Common myeloid progenitor, CD34-positive (primary cell): ENCODE measurements around the gene IL5.
A peak's percentile ranks its signal among the peaks of the same experiment; 100 is the strongest.

Source experiments
- CTCF ChIA-PET: fragments of 350-600 bp; sonication (Branson Sonifier 250); formaldehyde crosslinking; loops from one replicate; lab custom pipeline; 2021; ENCODE audit warnings: antibody characterized with exemption; lab: Charles Lee
- POLR2A ChIA-PET: fragments of 350-600 bp; sonication (Branson Sonifier 250); formaldehyde crosslinking; loops from one replicate; lab custom pipeline; 2021; ENCODE audit warnings: antibody characterized with exemption; lab: Charles Lee
- DNase-seq, 3 donors: peaks; one replicate each; pipeline versions ENCODE4 v3.0.0 to v3.0.0-alpha.2; 2013
- H3K27ac ChIP-seq, 2 experiments: 1 replicate in 1 of 2; 2 replicates in 1 of 2; pipeline ENCODE4 v1.7.0; 2013; ENCODE audit warnings: inconsistent platforms in 2 of 2, low read length in 2 of 2, mild to moderate bottlenecking in 2 of 2, low read depth in 1 of 2, moderate library complexity in 1 of 2; ENCODE audit not compliant: severe bottlenecking in 2 of 2, insufficient read depth in 1 of 2, poor library complexity in 1 of 2
- H3K27me3 ChIP-seq, 5 experiments: replicated peaks in 2 of 5; 1 replicate in 3 of 5; 2 replicates in 2 of 5; pipeline versions ENCODE4 v1.6.1 to v1.7.0; 2013; ENCODE audit warnings: low read length in 4 of 5, mild to moderate bottlenecking in 2 of 5, moderate library complexity in 2 of 5, inconsistent platforms in 1 of 5; ENCODE audit not compliant: insufficient read depth in 5 of 5, control insufficient read depth in 4 of 5
- H3K36me3 ChIP-seq, 4 experiments: 1 replicate in 2 of 4; 2 replicates in 2 of 4; pipeline versions ENCODE4 v1.6.1 to v1.7.0; 2013; ENCODE audit warnings: low read length in 3 of 4, control low read depth in 1 of 4, mild to moderate bottlenecking in 1 of 4; ENCODE audit not compliant: control insufficient read depth in 4 of 4, insufficient read depth in 4 of 4
- H3K4me1 ChIP-seq, 4 experiments: 1 replicate in 3 of 4; 2 replicates in 1 of 4; pipeline versions ENCODE4 v1.6.1 to v1.7.1; 2013; ENCODE audit warnings: low read length in 3 of 4, mild to moderate bottlenecking in 3 of 4, control low read depth in 1 of 4, inconsistent platforms in 1 of 4, moderate library complexity in 1 of 4; ENCODE audit not compliant: control insufficient read depth in 4 of 4, insufficient read depth in 4 of 4; ENCODE audit errors: control extremely low read depth in 1 of 4
- H3K4me3 ChIP-seq, 7 experiments: 1 replicate in 4 of 7; 2 replicates in 3 of 7; pipeline versions ENCODE4 v1.5.1 to v1.7.0; 2013; ENCODE audit warnings: mild to moderate bottlenecking in 7 of 7, low read length in 6 of 7, moderate library complexity in 6 of 7, inconsistent platforms in 2 of 7, low read depth in 2 of 7, control low read depth in 1 of 7; ENCODE audit not compliant: insufficient read depth in 4 of 7, control insufficient read depth in 1 of 7; ENCODE audit errors: extremely low read depth in 1 of 7
- H3K9me3 ChIP-seq, 5 experiments: 1 replicate in 4 of 5; 2 replicates in 1 of 5; pipeline versions ENCODE4 v1.6.1 to v1.7.1; 2013; ENCODE audit warnings: low read length in 4 of 5, mild to moderate bottlenecking in 2 of 5, inconsistent platforms in 1 of 5, low read depth in 1 of 5, moderate library complexity in 1 of 5; ENCODE audit not compliant: control insufficient read depth in 4 of 5, insufficient read depth in 2 of 5; ENCODE audit errors: control extremely low read depth in 1 of 5
- WGBS: methylation state at CpG from one replicate; pipeline ENCODE4 v1.1.5; 2013; ENCODE audit not compliant: insufficient coverage; 5-methylcytosine and 5-hydroxymethylcytosine counted together

IL5 gene

GRCh38 chr5:132539716-132540115 is 3.6 kb downstream of the IL5 start:
- no peak overlapping the region for H3K4me3 ChIP-seq
- ChIA-PET CTCF (no interaction called here), POLR2A (no interaction called here)
- DNase-seq = no peak
- H3K9me3 ChIP-seq = peaks cover 0 to 10% (median 3%) of the 10 kb centered on the region in 5 experiments
- H3K4me1 ChIP-seq = no peaks in the 10 kb centered on the region
- H3K27ac ChIP-seq = no peak overlapping the region
- no peaks in the 10 kb centered on the region for H3K27me3 ChIP-seq
- 97% methylated on average over 4 of the region's 4 CpGs for WGBS
- no peaks in the 10 kb centered on the region for H3K36me3 ChIP-seq

- Histone ChIP-seq H3K36me3 (no peaks in the 10 kb centered on the region), H3K4me3 (no peak overlapping the region), H3K4me1 (peaks cover 16 to 59% (median 43%) of the 10 kb centered on the region in 4 experiments), H3K27me3 (no peaks in the 10 kb centered on the region), H3K9me3 (peaks cover 0 to 13% (median 3%) of the 10 kb centered on the region in 5 experiments), H3K27ac (no peak overlapping the region)
- ChIA-PET POLR2A (no interaction called here), CTCF (interaction anchor here (1.0 kb wide), 1 partner anchor 333 kb away, joined by 3 read pairs; no protein-coding TSS in a partner anchor)
- no CpG with 5 or more reads among the region's 4 CpGs for WGBS
- no peak for DNase-seq
Measured at GRCh38 chr5:132530946-132531345, 12.4 kb downstream of the IL5 start.

GRCh38 chr5:132528866-132529634 is 14.3 kb downstream of the IL5 start:
- ChIA-PET POLR2A (interaction anchor here (0.6 to 1.1 kb wide), 2 partner anchors 28 to 1503 kb away, joined by 3 to 4 read pairs; partner anchors contain the start of gene RAD50), CTCF (interaction anchor here (1.6 to 3.6 kb wide), 3 partner anchors 17 to 67 kb away, joined by 3 to 23 read pairs (median 7); no protein-coding TSS in a partner anchor)
- H3K9me3 ChIP-seq = no peaks in the 10 kb centered on the region
- WGBS = 72% methylated on average over 3 of the region's 6 CpGs
- peaks cover 22 to 74% (median 53%) of the 10 kb centered on the region in 4 experiments for H3K4me1 ChIP-seq
- no peaks in the 10 kb centered on the region for H3K27me3 ChIP-seq
- peak overlapping the region in 1 of 2 experiments; percentile 32 for H3K27ac ChIP-seq
- no peaks in the 10 kb centered on the region for H3K36me3 ChIP-seq
- H3K4me3 ChIP-seq = peak overlapping the region in 2 of 7 experiments; percentile 8 to 26
- peak; percentile 88 to 97 (median 94) for DNase-seq

GRCh38 chr5:132528021-132528420 is 15.3 kb downstream of the IL5 start:
- ChIA-PET CTCF (interaction anchor here (0.5 to 3.6 kb wide), 14 partner anchors 9 to 358 kb away, joined by 3 to 23 read pairs (median 4); no protein-coding TSS in a partner anchor), POLR2A (interaction anchor here (0.6 kb wide), 1 partner anchor 1504 kb away, joined by 3 read pairs; no protein-coding TSS in a partner anchor)
- DNase-seq = peak in 2 of 3 donors; percentile 34 to 36

GRCh38 chr5:132526974-132527564 is 16.3 kb downstream of the IL5 start:
- Histone ChIP-seq H3K4me3 (peak overlapping the region in 4 of 7 experiments; percentile 40 to 75 (median 52)), H3K36me3 (no peaks in the 10 kb centered on the region), H3K4me1 (peaks cover 22 to 73% (median 53%) of the 10 kb centered on the region in 4 experiments), H3K27me3 (no peaks in the 10 kb centered on the region), H3K9me3 (no peaks in the 10 kb centered on the region), H3K27ac (no peak overlapping the region)
- ChIA-PET CTCF (interaction anchor here (0.6 to 3.6 kb wide), 35 partner anchors 10 to 351 kb away, joined by 3 to 23 read pairs (median 4); no protein-coding TSS in a partner anchor), POLR2A (no interaction called here)
- WGBS = 44% methylated on average over 8 of the region's 8 CpGs
- peak; percentile 49 to 85 (median 77) for DNase-seq

More at GRCh38 chr5:132528021-132528420, 15.3 kb downstream of the IL5 start:
- Histone ChIP-seq H3K36me3 (no peaks in the 10 kb centered on the region), H3K9me3 (no peaks in the 10 kb centered on the region), H3K4me3 (no peak overlapping the region), H3K4me1 (peaks cover 22 to 74% (median 53%) of the 10 kb centered on the region in 4 experiments), H3K27ac (no peak overlapping the region), H3K27me3 (no peaks in the 10 kb centered on the region)
- 67% methylated on average over 2 of the region's 2 CpGs for WGBS

GRCh38 chr5:132526290-132526973 is 16.9 kb downstream of the IL5 start:
- ChIA-PET CTCF (interaction anchor here (0.6 to 3.6 kb wide), 42 partner anchors 11 to 351 kb away, joined by 3 to 23 read pairs (median 3); no protein-coding TSS in a partner anchor), POLR2A (no interaction called here)
- 39% methylated on average over 10 of the region's 11 CpGs for WGBS
- H3K4me3 ChIP-seq = peak overlapping the region in 6 of 7 experiments; percentile 32 to 75 (median 42)
- H3K27me3 ChIP-seq = no peaks in the 10 kb centered on the region
- DNase-seq = peak; percentile 47 to 66 (median 60)
- no peak overlapping the region for H3K27ac ChIP-seq
- H3K36me3 ChIP-seq = no peaks in the 10 kb centered on the region
- H3K4me1 ChIP-seq = peaks cover 22 to 67% (median 48%) of the 10 kb centered on the region in 4 experiments
- H3K9me3 ChIP-seq = peaks cover 0 to 1% (median 0%) of the 10 kb centered on the region in 5 experiments
